GM19023 (cell line): ENCODE results near the gene ADARB2.
A peak's percentile ranks its signal among the peaks of the same experiment; 100 is the strongest.
"Not testable (repeated sequence)": the region's sequence is repeated elsewhere in the genome, so short reads cannot be mapped to it uniquely, and the experiment has no call there.

Experiments
- ATAC-seq: cut with Tn5 transposase; IDR thresholded peaks from one replicate; pipeline ENCODE4 v1.9.1; 2021; ENCODE audit warnings: mild to moderate bottlenecking, moderate library complexity; ENCODE audit not compliant: unreplicated experiment

The ADARB2 gene

GRCh38 chr10:1737222-1738061 is at the start of gene ADARB2:
Gene ADARB2 (minus strand): TSS chr10:1737525.
- ATAC-seq = peak; percentile 73

- no peak for ATAC-seq
Observed at GRCh38 chr10:1785835-1786234, 48.5 kb upstream of the ADARB2 start.

- ATAC-seq = no peak
Observed at GRCh38 chr10:1782841-1783240, 45.5 kb upstream of the ADARB2 start.

- ATAC-seq = no peak
Observed at GRCh38 chr10:1779796-1780195, 42.5 kb upstream of the ADARB2 start.

- ATAC-seq = no peak
Observed at GRCh38 chr10:1778375-1778969, 41.1 kb upstream of the ADARB2 start.

GRCh38 chr10:1776127-1776662 is 38.9 kb upstream of the ADARB2 start:
- ATAC-seq = no peak

GRCh38 chr10:1774796-1775195 is 37.5 kb upstream of the ADARB2 start:
- no peak for ATAC-seq

GRCh38 chr10:1773204-1773603 is 35.9 kb upstream of the ADARB2 start:
- not testable (repeated sequence) for ATAC-seq

GRCh38 chr10:1766049-1766448 is 28.7 kb upstream of the ADARB2 start:
- no peak for ATAC-seq

- ATAC-seq = no peak
Observed at GRCh38 chr10:1762076-1762475, 24.8 kb upstream of the ADARB2 start.

GRCh38 chr10:1754506-1755153 is 17.3 kb upstream of the ADARB2 start:
- ATAC-seq = no peak

GRCh38 chr10:1752153-1752552 is 14.8 kb upstream of the ADARB2 start:
- ATAC-seq = no peak

- ATAC-seq = no peak
Observed at GRCh38 chr10:1747590-1748157, 10.3 kb upstream of the ADARB2 start.

- no peak for ATAC-seq
Observed at GRCh38 chr10:1746796-1747195, 9.5 kb upstream of the ADARB2 start.

- ATAC-seq = no peak
Observed at GRCh38 chr10:1745780-1746456, 8.6 kb upstream of the ADARB2 start.

- ATAC-seq = no peak
Observed at GRCh38 chr10:1744524-1744923, 7.2 kb upstream of the ADARB2 start.

- ATAC-seq = no peak
Observed at GRCh38 chr10:1743141-1743540, 5.8 kb upstream of the ADARB2 start.

- no peak for ATAC-seq
Observed at GRCh38 chr10:1741450-1741849, 4.1 kb upstream of the ADARB2 start.

- ATAC-seq = no peak
Observed at GRCh38 chr10:1739751-1740150, 2.4 kb upstream of the ADARB2 start.

- ATAC-seq = no peak
Observed at GRCh38 chr10:1738950-1739349, 1.6 kb upstream of the ADARB2 start.

GRCh38 chr10:1736972-1737221 is 428 bp downstream of the ADARB2 start:
- peak; percentile 16 for ATAC-seq
